GM23248 (cell line): ENCODE data around the gene HOMER1. TPM values are rescaled to one million over a fixed set of nuclear protein-coding genes. Genes with fewer than 3 reads are reported as not detected.

Source experiments
- DNase-seq: peaks from one replicate; pipeline ENCODE4 v3.0.0-alpha.2; 2015
- H2AFZ ChIP-seq: fragments of 200-600 bp; sonication (generic); 2 replicates; pipeline ENCODE4 v1.6.1; 2016; ENCODE audit warnings: antibody characterized with exemption
- H3F3A ChIP-seq: fragments of 200-600 bp; sonication (generic); 2 replicates; pipeline ENCODE4 v1.6.1; 2016; ENCODE audit warnings: mild to moderate bottlenecking, antibody characterized with exemption, mixed run types; ENCODE audit not compliant: insufficient read depth
- H3K27ac ChIP-seq: fragments of 200-600 bp; sonication (generic); 2 replicates; pipeline ENCODE4 v1.5.1; 2016; ENCODE audit warnings: mild to moderate bottlenecking
- H3K27me3 ChIP-seq: fragments of 200-600 bp; sonication (generic); replicated peaks from 2 replicates; pipeline ENCODE4 v1.6.1; 2016; ENCODE audit warnings: mild to moderate bottlenecking; ENCODE audit not compliant: insufficient read depth
- H3K36me3 ChIP-seq: fragments of 200-600 bp; sonication (generic); 2 replicates; pipeline ENCODE4 v1.6.1; 2016; ENCODE audit warnings: low read depth, mild to moderate bottlenecking
- H3K4me1 ChIP-seq: fragments of 200-600 bp; sonication (generic); 2 replicates; pipeline ENCODE4 v1.6.1; 2016; ENCODE audit warnings: mild to moderate bottlenecking; ENCODE audit not compliant: insufficient read depth
- H3K4me2 ChIP-seq: fragments of 200-600 bp; sonication (generic); one replicate; pipeline ENCODE4 v1.6.1; 2016; ENCODE audit warnings: mild to moderate bottlenecking; ENCODE audit not compliant: unreplicated experiment
- H3K4me3 ChIP-seq: fragments of 200-600 bp; sonication (generic); 2 replicates; pipeline ENCODE4 v1.5.1; 2016; ENCODE audit warnings: mild to moderate bottlenecking
- H3K79me2 ChIP-seq: fragments of 200-600 bp; sonication (generic); 2 replicates; pipeline ENCODE4 v1.6.1; 2016; ENCODE audit warnings: mild to moderate bottlenecking; ENCODE audit not compliant: insufficient read depth
- H3K9ac ChIP-seq: fragments of 200-600 bp; sonication (generic); 2 replicates; pipeline ENCODE4 v1.6.1; 2016; ENCODE audit warnings: mild to moderate bottlenecking
- H3K9me2 ChIP-seq: fragments of 200-600 bp; sonication (generic); 2 replicates; pipeline ENCODE4 v1.6.1; 2016; ENCODE audit warnings: mixed run types, mild to moderate bottlenecking, moderate library complexity; ENCODE audit not compliant: insufficient read depth
- H3K9me3 ChIP-seq: fragments of 200-600 bp; sonication (generic); one replicate; pipeline ENCODE4 v1.6.1; 2017; ENCODE audit warnings: low read depth
- H4K20me1 ChIP-seq: fragments of 200-600 bp; sonication (generic); 2 replicates; pipeline ENCODE4 v1.6.0; 2016; ENCODE audit not compliant: insufficient read depth
- EZH2 ChIP-seq: fragments of 200-600 bp; sonication (generic); IDR thresholded peaks from 2 replicates; pipeline ENCODE4 v1.6.1; 2018; ENCODE audit warnings: antibody characterized with exemption, mild to moderate bottlenecking; ENCODE audit not compliant: insufficient read depth, poor library complexity, severe bottlenecking
- EZH2phosphoT487 ChIP-seq: fragments of 200-600 bp; sonication (generic); IDR thresholded peaks from 2 replicates; pipeline ENCODE4 v1.6.1; 2018; ENCODE audit warnings: antibody characterized with exemption, moderate library complexity, mild to moderate bottlenecking, low read depth; ENCODE audit not compliant: insufficient read depth
- WGBS, 2 experiments: methylation state at CpG; one replicate each; pipeline ENCODE4 v1.1.6; 2015 to 2017; ENCODE audit warnings: low lambda C conversion rate in 2 of 2, low coverage in 1 of 2; ENCODE audit errors: missing lambda C conversion rate in 2 of 2; 5-methylcytosine and 5-hydroxymethylcytosine counted together
- in situ Hi-C: fragments of 300-500 bp; cut with MboI; formaldehyde crosslinking; loops from 2 replicates; pipeline ENCODE4 v1.15.0; 2020
- polyA plus RNA-seq: library from polyadenylated mRNA; unstranded; fragments of >200 nt; fragmentation: Nextera tagmentation; extraction: Ambion mirVana; gene quantifications from 2 replicates; pipeline ENCODE4 v1.2.1, GENCODE V29; 2016
- total RNA-seq: library from RNA; depleted of rRNA; stranded (reverse); fragments of >200 nt; shearing (Covaris generic); gene quantifications from 2 replicates; pipeline ENCODE4 v1.2.3, GENCODE V29; 2014

Gene HOMER1
- total and polyA plus RNA-seq, 2 experiments from 2014 or later = 5.3 to 6.1 TPM

DNA sequence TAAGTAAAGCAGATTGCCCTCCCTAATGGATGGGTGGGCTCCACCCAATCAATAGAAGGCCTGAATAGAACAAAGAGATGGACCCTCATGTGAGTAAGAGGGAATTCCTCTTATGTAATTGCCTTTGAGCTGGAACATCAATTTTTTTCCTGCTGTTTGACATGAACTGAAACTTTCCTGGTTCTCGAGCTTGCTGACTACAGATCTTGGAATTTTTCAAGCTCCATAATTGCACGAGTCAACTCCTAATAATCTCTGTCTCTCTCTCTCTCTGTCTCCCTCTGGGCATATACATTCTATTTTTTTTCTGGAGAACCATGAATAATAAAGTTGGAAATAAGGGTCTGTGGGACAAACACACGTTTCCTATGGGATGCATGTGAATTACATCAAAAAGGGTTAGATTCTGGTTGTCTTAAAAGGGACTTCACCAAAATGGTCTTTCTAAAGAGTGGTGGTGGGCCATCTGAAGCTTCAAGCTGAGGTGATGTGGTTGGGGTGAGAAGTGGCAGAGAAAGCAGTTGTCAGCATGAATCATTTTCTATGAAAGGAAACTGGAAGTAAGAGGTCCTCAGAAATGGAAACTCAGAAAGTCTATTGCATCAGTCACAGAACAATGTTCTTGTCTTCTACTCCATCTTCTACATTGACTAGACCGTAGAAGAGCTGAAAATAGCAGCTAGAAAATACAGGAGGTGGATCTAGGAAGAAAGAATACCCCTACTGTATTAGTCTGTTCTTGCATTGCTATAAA lies 47.0 kb upstream of the HOMER1 start:
- in situ Hi-C loops = no loop called here
- Histone ChIP-seq H4K20me1 (no peaks in the 10 kb centered on the region), H3K27me3 (no peaks in the 10 kb centered on the region), H2AFZ (peak overlapping the region; percentile 69), H3K4me3 (peak overlapping the region; percentile 44), H3K9ac (peak overlapping the region; percentile 61), H3K9me2 (no peaks in the 10 kb centered on the region), H3F3A (peaks cover 35% of the 10 kb centered on the region), H3K79me2 (no peaks in the 10 kb centered on the region), H3K36me3 (no peaks in the 10 kb centered on the region), H3K9me3 (no peaks in the 10 kb centered on the region), H3K4me1 (peaks cover 39% of the 10 kb centered on the region), H3K4me2 (peak overlapping the region; percentile 70), H3K27ac (peak overlapping the region; percentile 95)
- peak; percentile 85 for DNase-seq
- 11 to 21% methylated on average over 4 of the region's 4 CpGs for WGBS, 2 experiments
- TF ChIP-seq EZH2phosphoT487 (no peak), EZH2 (no peak)

DNA sequence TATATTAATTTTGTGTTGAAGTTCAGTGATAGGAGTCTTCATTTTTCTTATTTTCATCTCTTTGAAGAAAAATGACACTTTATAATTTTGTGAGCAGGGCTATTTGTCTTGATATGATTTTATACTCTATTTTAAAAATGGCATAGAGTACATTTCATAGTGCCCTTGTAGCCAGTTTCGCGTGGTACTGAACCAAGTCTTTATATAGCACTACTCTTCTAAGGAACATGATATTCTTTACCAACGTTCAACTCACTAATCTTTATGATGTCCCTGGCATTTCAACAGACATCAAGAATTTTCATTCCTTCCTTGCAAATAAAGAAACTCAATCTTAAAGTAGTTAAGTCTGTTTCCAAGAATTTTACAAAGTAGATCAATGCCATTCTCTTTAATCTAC lies 41.5 kb upstream of the HOMER1 start:
- no peak overlapping the region for H3K9ac ChIP-seq
- H3K9me2 ChIP-seq = no peaks in the 10 kb centered on the region
- peaks cover 4% of the 10 kb centered on the region for H3K4me1 ChIP-seq
- no peak overlapping the region for H3K4me3 ChIP-seq
- H2AFZ ChIP-seq = peak overlapping the region; percentile 34
- TF ChIP-seq EZH2 (no peak), EZH2phosphoT487 (no peak)
- DNase-seq = no peak
- in situ Hi-C loops = no loop called here
- H3F3A ChIP-seq = peaks cover 5% of the 10 kb centered on the region
- H4K20me1 ChIP-seq = no peaks in the 10 kb centered on the region
- H3K36me3 ChIP-seq = no peaks in the 10 kb centered on the region
- WGBS, 2 experiments = 67 to 68% methylated on average over 3 of the region's 3 CpGs
- H3K4me2 ChIP-seq = no peak overlapping the region
- no peaks in the 10 kb centered on the region for H3K9me3 ChIP-seq
- no peaks in the 10 kb centered on the region for H3K79me2 ChIP-seq
- H3K27me3 ChIP-seq = no peaks in the 10 kb centered on the region
- H3K27ac ChIP-seq = no peak overlapping the region

DNA sequence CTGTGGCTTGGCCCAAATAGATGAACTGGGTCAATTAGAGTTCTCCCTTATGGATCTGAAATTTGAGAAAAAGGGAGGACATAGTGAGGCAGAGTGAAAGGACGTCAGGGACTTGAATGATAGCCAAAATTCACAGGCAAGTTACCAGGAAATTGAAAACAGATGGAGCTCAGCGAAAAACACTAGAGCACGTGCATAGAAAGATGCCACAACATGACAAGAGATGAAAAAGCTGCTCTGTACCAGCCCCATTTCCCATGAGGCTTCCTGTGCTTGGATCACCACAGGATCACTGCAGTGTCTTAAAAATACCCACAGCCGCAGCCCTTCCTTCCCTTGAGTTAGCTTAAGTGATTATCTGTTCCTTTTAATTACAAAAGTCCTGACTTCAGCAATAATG lies 39.0 kb upstream of the HOMER1 start:
- WGBS, 2 experiments = 11 to 20% methylated on average over 4 of the region's 4 CpGs
- H2AFZ ChIP-seq = peak overlapping the region; percentile 9; the same call in 1 of the 2 replicates

DNA sequence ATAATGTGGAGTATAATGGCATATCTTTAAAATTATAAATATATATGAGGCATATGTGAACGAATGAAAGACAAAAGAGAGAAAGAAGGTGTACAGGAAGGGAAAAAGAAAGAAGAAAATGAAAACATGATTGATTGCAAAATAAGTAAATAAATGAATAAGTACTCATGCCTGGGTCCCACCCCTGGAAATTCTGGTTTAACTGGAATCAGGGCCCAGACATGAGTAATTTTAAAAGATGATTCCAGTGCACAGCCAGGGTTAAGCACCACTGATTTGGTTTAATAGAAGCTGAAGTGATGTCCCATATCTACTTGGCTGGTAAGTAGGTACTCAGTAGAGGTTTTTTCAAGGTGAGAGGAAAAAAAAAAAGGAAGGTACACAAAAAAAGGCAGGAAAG lies 34.0 kb upstream of the HOMER1 start:
- Histone ChIP-seq H3F3A (no peaks in the 10 kb centered on the region), H2AFZ (no peak overlapping the region), H3K36me3 (no peaks in the 10 kb centered on the region), H3K9me3 (no peaks in the 10 kb centered on the region), H3K27ac (no peak overlapping the region), H3K9me2 (no peaks in the 10 kb centered on the region), H3K9ac (no peak overlapping the region), H3K4me1 (no peaks in the 10 kb centered on the region), H3K4me2 (no peak overlapping the region), H3K79me2 (no peaks in the 10 kb centered on the region), H3K27me3 (no peaks in the 10 kb centered on the region), H4K20me1 (no peaks in the 10 kb centered on the region), H3K4me3 (no peak overlapping the region)
- peak; percentile 19 for DNase-seq
- TF ChIP-seq EZH2 = no peak
- no peak for TF ChIP-seq EZH2phosphoT487
- in situ Hi-C loops = no loop called here
- 82 to 92% methylated on average over 1 of the region's 1 CpG for WGBS, 2 experiments

More for the DNA sequence above, 39.0 kb upstream of the HOMER1 start:
- Histone ChIP-seq H3F3A (no peaks in the 10 kb centered on the region), H3K9ac (no peak overlapping the region), H3K4me3 (no peak overlapping the region), H4K20me1 (no peaks in the 10 kb centered on the region), H3K4me2 (no peak overlapping the region), H3K27me3 (no peaks in the 10 kb centered on the region), H3K36me3 (no peaks in the 10 kb centered on the region), H3K9me3 (no peaks in the 10 kb centered on the region), H3K4me1 (no peaks in the 10 kb centered on the region; the same call in 1 of the 2 replicates), H3K9me2 (no peaks in the 10 kb centered on the region), H3K79me2 (no peaks in the 10 kb centered on the region), H3K27ac (no peak overlapping the region)
- peak; percentile 54 for DNase-seq
- in situ Hi-C loops = no loop called here
- TF ChIP-seq EZH2phosphoT487 (no peak), EZH2 (no peak)
